ENCODE data around the gene RSPH6A. TPM values are rescaled to one million over a fixed set of nuclear protein-coding genes. Genes with fewer than 3 reads are reported as not detected.

RSPH6A gene
- polyA plus RNA-seq, 1 of the 3 experiments (the other 2 are of a cell fraction): 0.02 TPM

GRCh38 chr19:45817010-45817724, 2.1 kb upstream of the RSPH6A start:
- Histone ChIP-seq H4K20me1 (ENCODE audit: insufficient read depth) (no peaks in the 10 kb centered on the region), H3K9me3 (no peaks in the 10 kb centered on the region), H3K27ac (ENCODE audit: low read depth in 2 of 2, low read length in 1 of 2) (no peak overlapping the region; a peak in 1 of 4 replicates), H3K4me1 (ENCODE audit: control insufficient read depth in 1 of 2, insufficient read depth in 2 of 2, low read depth in 1 of 2, low read length in 1 of 2) (peaks cover 0 to 9% of the 10 kb centered on the region in 2 experiments; a peak in 1 of 4 replicates), H3K9ac (no peak overlapping the region), H3K9me2 (no peaks in the 10 kb centered on the region), H3K4me3 (ENCODE audit: low read depth in 2 of 2, low read length in 1 of 2) (peak overlapping the region in 1 of 2 experiments; percentile 58; a peak in 1 of 4 replicates), H2AFZ (ENCODE audit: low read depth) (no peak overlapping the region), H3K36me3 (replicated peaks in 1 of 2; ENCODE audit: control insufficient read depth in 1 of 2, insufficient read depth in 2 of 2, low read length in 1 of 2) (peaks cover 6 to 13% of the 10 kb centered on the region in 2 experiments), H3K4me2 (no peak overlapping the region), H3K27me3 (ENCODE audit: insufficient read depth) (no peaks in the 10 kb centered on the region), H3F3A (replicated peaks; ENCODE audit: insufficient read depth) (peaks cover 7% of the 10 kb centered on the region), H3K79me2 (ENCODE audit: insufficient read depth) (no peaks in the 10 kb centered on the region)
- TF ChIP-seq FOXM1 (IDR thresholded peaks at IDR 0.05; ENCODE audit: low read depth) (no peak), JUND (IDR thresholded peaks at IDR 0.05) (no peak), REST (IDR thresholded peaks at IDR 0.05; ENCODE audit: low read depth, low read length) (no peak), RFX5 (IDR thresholded peaks at IDR 0.05; ENCODE audit: low read length) (peak; percentile 59; the same call in 1 of the 2 replicates), CHD2 (IDR thresholded peaks at IDR 0.05; ENCODE audit: low read length, partially characterized antibody) (no peak), MXI1 (IDR thresholded peaks at IDR 0.05; ENCODE audit: low read depth, low read length) (peak; percentile 89), USF2 (IDR thresholded peaks at IDR 0.05; ENCODE audit: borderline replicate concordance, low read depth, low read length) (no peak; the same call in 1 of the 2 replicates), TCF12 (IDR thresholded peaks at IDR 0.05) (no peak), FOSL2 (IDR thresholded peaks at IDR 0.05; ENCODE audit: borderline replicate concordance, low read depth) (peak; percentile 10; the same call in 1 of the 2 replicates), CTCF (IDR thresholded peaks at IDR 0.05) (peak; percentile 99), SMC3 (IDR thresholded peaks at IDR 0.05; ENCODE audit: low read depth, low read length) (peak; percentile 75), MAX (IDR thresholded peaks at IDR 0.05; ENCODE audit: low read depth) (peak; percentile 81; the same call in 1 of the 2 replicates), USF1 (IDR thresholded peaks at IDR 0.05; ENCODE audit: borderline replicate concordance, low read depth) (peak; percentile 77; the same call in 1 of the 2 replicates), SIN3A (IDR thresholded peaks at IDR 0.05; ENCODE audit: borderline replicate concordance, low read depth, low read length) (peak; percentile 56; the same call in 1 of the 2 replicates), NRF1 (IDR thresholded peaks at IDR 0.05; ENCODE audit: low read depth, low read length) (no peak), GABPA (IDR thresholded peaks at IDR 0.05; ENCODE audit: low read depth) (no peak), EZH2phosphoT487 (IDR thresholded peaks at IDR 0.05; ENCODE audit: borderline replicate concordance, low read depth) (no peak), RAD21 (IDR thresholded peaks at IDR 0.05; ENCODE audit: low read length) (peak; percentile 82)
- TF ChIP-seq, protein P1, sequence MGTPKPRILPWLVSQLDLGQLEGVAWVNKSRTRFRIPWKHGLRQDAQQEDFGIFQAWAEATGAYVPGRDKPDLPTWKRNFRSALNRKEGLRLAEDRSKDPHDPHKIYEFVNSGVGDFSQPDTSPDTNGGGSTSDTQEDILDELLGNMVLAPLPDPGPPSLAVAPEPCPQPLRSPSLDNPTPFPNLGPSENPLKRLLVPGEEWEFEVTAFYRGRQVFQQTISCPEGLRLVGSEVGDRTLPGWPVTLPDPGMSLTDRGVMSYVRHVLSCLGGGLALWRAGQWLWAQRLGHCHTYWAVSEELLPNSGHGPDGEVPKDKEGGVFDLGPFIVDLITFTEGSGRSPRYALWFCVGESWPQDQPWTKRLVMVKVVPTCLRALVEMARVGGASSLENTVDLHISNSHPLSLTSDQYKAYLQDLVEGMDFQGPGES (IDR thresholded peaks at IDR 0.05; ENCODE audit: low read depth, low read length): no peak
- WGBS (ENCODE audit: low lambda C conversion rate): 16% methylated on average over 17 of the region's 24 CpGs
- ChIA-PET POLR2A (interaction anchor here (1.0 to 1.5 kb wide), 4 partner anchors 9 to 65 kb away, joined by 3 to 9 read pairs (median 4); no protein-coding TSS in a partner anchor), CTCF (interaction anchor here (0.6 to 10.4 kb wide), 54 partner anchors 9 to 372 kb away, joined by 3 to 137 read pairs (median 4); partner anchors contain the start of genes DMPK, DMWD, FOXA3 and IRF2BP1)
- peak; percentile 99 for DNase-seq
